Hematopoietic multipotent progenitor cell treated with erythropoietin and hydrocortisone succinate and interleukin-3 and kit ligand, for 6 days (in vitro differentiated cells): ENCODE data around the gene PGGHG.
"Not testable (repeated sequence)": the region's sequence is repeated elsewhere in the genome, so short reads cannot be mapped to it uniquely, and the experiment has no call there.

Experiments used
- DNase-seq: peaks from one replicate; pipeline ENCODE4 v3.0.0-alpha.2; 2015

PGGHG gene

GRCh38 chr11:285894-286220 is 3.1 kb upstream of the PGGHG start:
- no peak for DNase-seq

- not testable (repeated sequence) for DNase-seq
These were observed 1.7 kb upstream of the PGGHG start for GRCh38 chr11:286977-287820.

- DNase-seq, result no peak
These were observed 977 bp upstream of the PGGHG start for GRCh38 chr11:287821-288477.

GRCh38 chr11:289398-289711 is 429 bp downstream of the PGGHG start:
- no peak for DNase-seq

GRCh38 chr11:289712-290620 is 1.0 kb downstream of the PGGHG start:
- no peak for DNase-seq

DNA sequence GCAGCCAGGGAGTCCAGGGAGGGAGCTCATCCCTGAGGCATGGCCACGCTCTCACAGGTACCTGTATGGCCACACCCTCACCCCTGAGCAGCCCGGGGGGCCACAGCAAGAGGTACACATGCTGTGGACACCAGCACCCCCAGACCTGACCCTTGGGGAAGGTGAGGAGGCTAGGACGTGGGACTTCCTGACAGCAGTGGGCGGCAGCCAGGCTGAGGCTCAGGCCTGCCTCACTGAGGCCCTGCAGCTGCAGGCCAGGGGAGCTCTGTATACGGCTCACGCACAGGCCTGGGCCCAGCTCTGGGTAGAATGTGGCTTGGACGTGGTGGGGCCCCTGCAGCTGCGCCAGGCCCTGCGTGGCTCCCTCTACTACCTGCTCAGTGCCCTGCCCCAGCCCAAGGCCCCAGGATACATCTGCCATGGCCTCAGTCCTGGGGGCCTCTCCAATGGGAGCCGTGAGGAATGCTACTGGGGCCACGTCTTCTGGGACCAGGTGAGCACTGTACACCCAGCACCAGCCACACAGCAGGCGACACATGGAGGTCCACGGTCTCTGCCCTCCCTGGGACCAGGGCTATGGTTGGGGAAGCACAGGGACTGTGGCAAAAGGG is 1.8 kb downstream of the PGGHG start:
- no peak for DNase-seq

DNA sequence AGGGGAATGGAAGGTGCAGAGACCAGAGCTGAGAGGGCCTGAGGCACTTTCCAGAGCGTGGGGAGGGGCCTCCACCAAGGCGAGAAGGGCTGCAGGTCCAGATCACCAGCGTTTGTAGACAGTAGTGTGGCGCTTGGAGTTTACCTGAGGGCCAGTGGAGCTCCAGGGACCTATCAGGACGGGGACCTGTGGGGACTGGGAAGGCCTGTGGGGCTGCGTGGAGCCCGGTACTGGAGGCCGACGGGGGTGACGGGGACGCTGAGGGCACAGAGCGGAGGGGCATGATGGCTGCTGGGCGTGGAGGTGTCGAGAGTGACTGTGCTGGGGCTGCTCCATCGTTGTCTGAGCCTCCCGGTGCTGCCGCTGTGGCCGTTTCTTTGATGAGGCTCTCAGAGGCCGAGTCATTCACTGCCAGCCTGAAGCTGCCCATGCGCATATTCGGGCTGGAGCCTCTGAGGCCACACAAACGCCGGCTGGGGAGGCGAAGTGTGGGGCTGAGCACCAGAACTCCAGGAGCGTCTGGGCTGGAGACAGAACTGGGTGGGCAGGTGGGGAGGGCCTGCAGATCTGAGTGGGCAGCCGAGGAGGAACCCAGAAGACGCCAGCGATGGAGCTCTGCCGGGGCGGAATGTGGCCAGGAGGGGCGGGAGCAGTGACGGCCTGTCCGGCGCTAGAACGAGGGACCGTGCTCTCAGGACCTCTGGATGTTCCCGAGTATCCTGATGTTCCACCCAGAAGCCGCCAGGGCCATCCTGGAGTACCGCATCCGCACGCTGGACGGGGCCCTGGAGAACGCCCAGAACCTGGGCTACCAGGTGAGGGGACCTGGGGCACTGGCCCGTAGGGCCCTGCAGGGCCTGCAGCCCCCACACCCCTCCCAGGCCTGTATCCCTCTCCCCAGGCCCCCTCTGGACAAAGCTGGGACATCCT is 2.6 kb downstream of the PGGHG start:
- DNase-seq, result no peak

DNA sequence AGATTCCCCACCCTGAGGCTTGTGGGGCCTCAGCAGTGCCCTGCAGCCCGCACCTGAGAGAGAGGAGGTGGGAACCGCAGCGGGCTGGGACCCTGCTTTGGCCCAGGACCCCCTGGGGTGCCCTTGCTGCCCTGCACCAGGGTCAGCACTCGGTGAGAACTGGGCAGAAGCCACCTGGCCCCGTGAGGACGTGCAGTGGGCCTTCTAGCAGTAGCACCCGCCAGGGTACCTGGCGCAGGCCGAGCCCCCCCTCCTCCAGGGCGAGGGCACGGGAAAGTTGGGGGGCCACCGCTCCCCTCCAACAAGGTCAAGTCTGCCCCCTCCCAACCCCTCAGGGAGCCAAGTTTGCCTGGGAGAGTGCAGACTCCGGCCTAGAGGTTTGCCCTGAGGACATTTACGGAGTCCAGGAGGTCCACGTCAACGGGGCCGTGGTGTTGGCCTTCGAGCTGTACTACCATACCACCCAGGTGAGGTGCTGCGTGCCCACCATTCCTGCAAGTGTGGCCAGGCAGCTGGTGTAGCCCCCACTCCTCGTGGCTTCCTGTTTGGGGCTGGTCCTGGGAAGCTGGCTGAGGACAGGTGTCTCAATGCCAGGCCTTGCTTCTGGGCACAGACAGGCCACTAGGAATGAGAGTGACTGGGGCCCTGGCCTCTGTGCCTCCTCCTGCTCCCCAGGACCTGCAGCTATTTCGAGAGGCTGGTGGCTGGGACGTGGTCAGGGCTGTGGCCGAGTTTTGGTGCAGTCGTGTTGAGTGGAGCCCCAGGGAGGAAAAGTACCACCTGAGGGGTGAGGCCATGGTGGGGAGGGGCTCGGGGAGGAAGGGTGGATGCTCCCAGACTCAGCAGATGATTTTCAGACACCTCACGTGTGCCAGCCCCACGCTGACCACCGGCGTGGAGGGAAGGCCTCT is 3.5 kb downstream of the PGGHG start:
- DNase-seq, result no peak

- DNase-seq, result no peak
These were observed 4.4 kb downstream of the PGGHG start for GRCh38 chr11:293271-293851.

- DNase-seq, result no peak
These were observed 5.1 kb downstream of the PGGHG start for GRCh38 chr11:293852-294661.

DNA sequence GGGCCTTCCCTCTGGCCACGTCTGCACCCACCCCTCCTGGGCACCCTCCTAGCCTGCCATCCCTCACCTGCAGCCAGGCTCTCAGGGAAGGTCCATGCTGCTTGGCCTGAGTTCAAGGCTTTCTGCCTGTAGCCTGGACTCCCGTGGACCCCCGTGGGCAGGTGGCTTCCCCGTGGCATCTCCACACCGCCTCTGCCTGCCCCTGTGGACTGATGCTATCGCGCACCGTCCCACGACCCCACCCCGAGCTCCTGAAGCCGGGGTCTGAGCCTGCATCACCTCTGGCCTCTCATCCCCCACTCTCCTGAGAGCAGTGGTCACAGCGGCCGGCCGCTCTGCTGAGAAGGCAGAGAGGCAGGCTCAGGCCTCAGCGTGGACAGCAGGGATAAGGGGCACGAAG is 5.9 kb downstream of the PGGHG start:
- no peak for DNase-seq

GRCh38 chr11:295351-296170 is 6.6 kb downstream of the PGGHG start:
- no peak for DNase-seq

- no peak for DNase-seq
These were observed 7.5 kb downstream of the PGGHG start for GRCh38 chr11:296171-297050.

DNA sequence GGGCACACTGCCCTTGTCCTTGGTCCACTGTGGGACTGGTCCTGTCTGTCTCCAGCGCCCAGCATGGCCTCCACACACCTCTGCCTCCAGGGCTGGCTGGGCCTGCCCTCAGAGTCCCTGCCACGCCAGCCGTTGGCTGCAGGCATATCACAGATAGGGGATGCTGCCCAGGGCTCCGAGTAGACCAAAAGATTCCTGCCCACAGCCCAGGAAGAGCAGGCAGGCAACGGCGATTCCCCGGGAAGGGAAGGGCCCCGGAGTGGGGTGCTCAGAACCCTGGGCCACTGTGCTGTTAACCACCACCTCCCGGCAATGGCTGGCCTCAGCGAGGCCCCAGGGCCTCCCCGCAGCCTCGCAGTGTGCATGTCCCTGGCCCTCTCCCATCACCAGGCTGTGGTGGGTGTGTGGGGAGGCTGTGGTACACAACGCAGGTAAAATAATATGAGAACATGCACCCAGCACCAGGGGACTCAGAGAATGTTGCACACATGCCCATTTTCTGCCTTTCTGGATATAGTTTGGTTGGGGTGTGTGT is 8.2 kb downstream of the PGGHG start:
- DNase-seq, result no peak

DNA sequence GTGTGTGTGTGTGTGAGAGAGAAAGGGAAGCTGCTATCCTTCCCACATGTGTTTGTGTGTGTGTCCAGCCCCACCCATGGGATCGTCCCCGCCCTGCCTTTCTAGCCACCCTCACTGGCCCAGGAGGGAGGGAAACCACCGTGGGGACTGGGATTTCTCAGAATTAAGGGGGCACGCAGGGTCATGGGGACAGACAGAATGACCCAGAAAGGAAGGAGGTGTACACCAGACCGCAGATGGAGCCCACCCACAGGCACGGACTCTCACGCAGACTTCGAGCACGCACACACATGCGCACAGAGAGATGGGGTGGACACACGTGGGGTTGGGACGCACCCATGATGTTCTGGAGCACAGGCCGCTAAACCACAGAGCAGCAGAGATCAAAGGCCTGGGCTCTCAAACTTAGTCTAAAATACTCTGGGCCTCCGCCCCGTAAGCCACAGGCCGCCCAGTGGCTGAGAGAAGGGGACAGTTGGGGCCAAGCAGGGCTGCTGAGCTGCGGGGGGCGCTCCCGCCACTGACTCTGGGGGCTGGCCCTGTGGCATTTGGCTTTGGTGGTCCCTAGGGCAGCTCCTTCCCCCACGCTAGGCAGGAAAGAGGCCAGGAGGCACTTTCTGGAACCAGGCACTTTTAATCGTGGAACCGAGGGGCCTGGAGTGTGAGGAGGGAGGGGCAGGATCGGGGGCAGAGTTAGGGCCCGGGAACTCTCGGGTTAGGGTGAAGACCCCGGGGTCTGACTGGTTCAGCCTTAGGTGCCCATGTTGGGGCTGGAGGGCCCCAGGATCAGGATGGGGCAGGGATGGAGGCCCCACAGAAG is 8.9 kb downstream of the PGGHG start:
- peak; percentile 44 for DNase-seq

GRCh38 chr11:298406-299065 is 9.6 kb downstream of the PGGHG start:
- no peak for DNase-seq
